K562 (cell line): ENCODE measurements around the gene PTPRG. TPM values are rescaled to one million over a fixed set of nuclear protein-coding genes. Genes with fewer than 3 reads are reported as not detected.

Experiments
- ATAC-seq: fragments of 200-7000 bp; cut with Tn5 transposase; 3 replicates; pipeline ENCODE4 v1.9.1; 2020; ENCODE audit warnings: moderate library complexity
- BruUV-seq: library from RNA; stranded (reverse); fragments of 400-500 nt; replicated peaks from 2 replicates; lab custom pipeline; 2021; lab: Mats Ljungman, UMichigan
- CTCF ChIA-PET: fragments of 300-600 bp; formaldehyde crosslinking; extraction: SDS; loops from one replicate; lab custom pipeline; 2021; ENCODE audit warnings: low intra/inter-chr PET ratio; lab: Yijun Ruan, JAX
- POLR2A ChIA-PET: fragments of 300-600, 350-650 bp; sonication (Branson Sonifier 250); formaldehyde crosslinking; extraction: SDS; loops from one replicate; lab custom pipeline; 2021; ENCODE audit warnings: antibody characterized with exemption, inconsistent platforms; lab: Yijun Ruan, JAX
- DNase-seq, 4 experiments: peaks; one replicate each; pipeline versions ENCODE4 v3.0.0 to v3.0.0-alpha.2; 2011 to 2018; ENCODE audit warnings: low spot score in 3 of 4, mixed read lengths in 3 of 4; ENCODE audit errors: extremely low read depth in 1 of 4
- FAIRE-seq: peaks from 2 replicates; lab custom pipeline; 2011; peaks lifted over from hg19 to GRCh38; lab: Jason Lieb, UNC
- H2AFZ ChIP-seq: 2 replicates; pipeline ENCODE4 v1.6.0; 2011; ENCODE audit warnings: low read depth, low read length, control low read depth, inconsistent platforms
- H3K27ac ChIP-seq: fragments of 200-600 bp; 3 replicates; pipeline ENCODE4 v1.8.0; 2011; ENCODE audit warnings: low read depth, mild to moderate bottlenecking, control low read depth, inconsistent platforms, low read length, moderate library complexity, mixed read lengths; ENCODE audit errors: extremely low read depth
- H3K27me3 ChIP-seq, 2 experiments: fragments of 300-600 bp in 1 of 2; 2 replicates in 1 of 2; 3 replicates in 1 of 2; pipeline versions ENCODE4 v1.6.0 to v1.8.0; 2011; ENCODE audit warnings: inconsistent platforms in 2 of 2, low read length in 2 of 2, mild to moderate bottlenecking in 1 of 2, mixed read lengths in 1 of 2, moderate library complexity in 1 of 2; ENCODE audit not compliant: control insufficient read depth in 2 of 2, insufficient read depth in 2 of 2
- H3K36me3 ChIP-seq: fragments of 300-600 bp; 3 replicates; pipeline ENCODE4 v1.8.0; 2011; ENCODE audit warnings: mild to moderate bottlenecking, low read length, inconsistent platforms; ENCODE audit not compliant: control insufficient read depth, insufficient read depth
- H3K4me1 ChIP-seq, 2 experiments: fragments of 200-600 bp in 1 of 2; replicated peaks in 1 of 2; 2 replicates in 1 of 2; 3 replicates in 1 of 2; pipeline versions ENCODE4 v1.5.1 to v1.8.0; 2011; ENCODE audit warnings: inconsistent platforms in 2 of 2, low read length in 2 of 2, mild to moderate bottlenecking in 1 of 2, mixed read lengths in 1 of 2, moderate library complexity in 1 of 2; ENCODE audit not compliant: control insufficient read depth in 2 of 2, insufficient read depth in 2 of 2
- H3K4me2 ChIP-seq: 2 replicates; pipeline ENCODE4 v1.6.1; 2011; ENCODE audit warnings: low read length, control low read depth, inconsistent platforms, mixed read lengths; ENCODE audit not compliant: insufficient read depth
- H3K4me3 ChIP-seq: fragments of 200-600 bp; sonication (generic), shearing (Covaris generic); 2 replicates; pipeline ENCODE4 v1.5.1; 2016; ENCODE audit warnings: control low read depth, inconsistent platforms
- H3K79me2 ChIP-seq: fragments of 200-600 bp; 3 replicates; pipeline ENCODE4 v1.8.0; 2011; ENCODE audit warnings: low read length, inconsistent platforms; ENCODE audit not compliant: control insufficient read depth, insufficient read depth
- H3K9ac ChIP-seq, 2 experiments: 2 replicates each; pipeline versions ENCODE4 v1.6.0 to v1.6.1; 2011; ENCODE audit warnings: low read depth in 2 of 2, low read length in 2 of 2, control low read depth in 1 of 2, inconsistent platforms in 1 of 2, mild to moderate bottlenecking in 1 of 2, mixed read lengths in 1 of 2; ENCODE audit not compliant: insufficient read depth in 1 of 2
- H3K9me1 ChIP-seq: one replicate; pipeline ENCODE4 v1.6.0; 2011; ENCODE audit warnings: inconsistent platforms, mild to moderate bottlenecking, low read length, moderate library complexity; ENCODE audit not compliant: control insufficient read depth, insufficient read depth
- H3K9me3 ChIP-seq: replicated peaks from 2 replicates; pipeline ENCODE4 v1.5.1; 2011; ENCODE audit warnings: low read depth, low read length, inconsistent platforms; ENCODE audit not compliant: control insufficient read depth, insufficient read depth
- H4K20me1 ChIP-seq: replicated peaks from 2 replicates; pipeline ENCODE4 v1.6.1; 2011; ENCODE audit warnings: low read length, inconsistent platforms, mixed read lengths; ENCODE audit not compliant: control insufficient read depth, insufficient read depth
- ATF4 ChIP-seq: fragments of 450-650 bp; formaldehyde crosslinking; IDR thresholded peaks from 2 replicates; pipeline ENCODE4 v1.4.0; 2022; ENCODE audit warnings: mild to moderate bottlenecking, moderate library complexity
- BCL6 ChIP-seq: fragments of 250-450 bp; sonication (Bioruptor Pico); IDR thresholded peaks from 2 replicates; pipeline ENCODE4 v1.4.0; 2020
- BRCA1 ChIP-seq, 2 experiments: fragments of 450-650 bp in 1 of 2; sonication (generic) in 1 of 2; formaldehyde crosslinking in 1 of 2; IDR thresholded peaks; 2 replicates each; pipeline versions ENCODE4 v1.5.0 to v1.6.1; 2017 to 2020; ENCODE audit warnings: mild to moderate bottlenecking in 1 of 2, missing genetic modification reagents in 1 of 2
- CBX5 ChIP-seq: IDR thresholded peaks from 2 replicates; pipeline ENCODE4 v1.6.1; 2014; ENCODE audit warnings: low read depth, borderline replicate concordance
- E2F5 ChIP-seq: sonication (generic); formaldehyde crosslinking; IDR thresholded peaks from 2 replicates; pipeline ENCODE4 v1.8.0; 2022; ENCODE audit warnings: mild to moderate bottlenecking, missing genetic modification reagents
- ETV5 ChIP-seq: sonication (generic); formaldehyde crosslinking; IDR thresholded peaks from 2 replicates; pipeline ENCODE4 v1.4.0; 2020; ENCODE audit warnings: low read depth, mild to moderate bottlenecking, missing genetic modification reagents
- GABPB2 ChIP-seq: fragments of 250-450 bp; sonication (Bioruptor Pico); conservative IDR thresholded peaks from 2 replicates; pipeline ENCODE4 v1.5.1; 2021; ENCODE audit warnings: mild to moderate bottlenecking
- HCFC1 ChIP-seq: IDR thresholded peaks from 2 replicates; pipeline ENCODE4 v1.6.1; 2012; ENCODE audit warnings: low read depth, low read length, improper control_type of control experiment
- MECOM ChIP-seq: fragments of 250-450 bp; sonication (Bioruptor Pico); IDR thresholded peaks from 2 replicates; pipeline ENCODE4 v1.8.0; 2022; ENCODE audit warnings: inconsistent platforms
- MITF ChIP-seq: IDR thresholded peaks from 2 replicates; pipeline ENCODE4 v1.6.1; 2014; ENCODE audit warnings: antibody characterized with exemption
- NR2C1 ChIP-seq, 2 experiments: fragments of 450-650 bp; IDR thresholded peaks; 2 replicates each; pipeline ENCODE4 v1.6.1; 2017; ENCODE audit warnings: mild to moderate bottlenecking in 2 of 2, antibody characterized with exemption in 1 of 2, inconsistent platforms in 1 of 2, missing compliant biosample characterization in 1 of 2, missing genetic modification characterization in 1 of 2
- SPI1 ChIP-seq: IDR thresholded peaks from 2 replicates; pipeline ENCODE4 v1.6.1; 2011; ENCODE audit warnings: low read depth, low read length, control low read depth, borderline replicate concordance
- STAT5A ChIP-seq: IDR thresholded peaks from 2 replicates; pipeline ENCODE4 v1.6.1; 2012; ENCODE audit warnings: low read length, inconsistent platforms, borderline replicate concordance
- TARDBP ChIP-seq: fragments of 450-650 bp; IDR thresholded peaks from 2 replicates; pipeline ENCODE4 v1.6.1; 2016
- USF2 ChIP-seq: sonication (generic); formaldehyde crosslinking; IDR thresholded peaks from 2 replicates; pipeline ENCODE4 v1.5.0; 2020; ENCODE audit warnings: missing genetic modification reagents
- ZNF347 ChIP-seq: fragments of 450-650 bp; formaldehyde crosslinking; IDR thresholded peaks from 2 replicates; pipeline ENCODE4 v1.4.0; 2020; ENCODE audit warnings: low read depth, mild to moderate bottlenecking, moderate library complexity
- WGBS: fragments of 100-300 bp; shearing (Covaris generic); methylation state at CpG from one replicate; pipeline ENCODE4 v1.1.6; 2016; ENCODE audit warnings: low coverage, mixed read lengths; ENCODE audit not compliant: insufficient coverage; ENCODE audit errors: missing lambda C conversion rate; 5-methylcytosine and 5-hydroxymethylcytosine counted together
- in situ Hi-C: fragments of 300-500 bp; cut with MboI; formaldehyde crosslinking; loops from 4 replicates; pipeline ENCODE4 v1.15.0; 2018; ENCODE audit warnings: inconsistent platforms, mixed read lengths
- intact Hi-C: fragments of 100-400 bp; cut with micrococcal nuclease; formaldehyde crosslinking; loops from 2 replicates; pipeline ENCODE4 v1.14.2; 2022
- polyA plus RNA-seq, 8 experiments: library from polyadenylated mRNA; depleted of rRNA in 4 of 8; stranded (reverse) in 5 of 8; unstranded in 3 of 8; fragments of >200 nt; fragmentation: Nextera tagmentation in 2 of 8; fragmentation: Illumina TruSeq in 1 of 8; extraction: Ambion mirVana in 2 of 8; extraction: Trizol in 1 of 8; gene quantifications; 2 replicates each; pipeline versions ENCODE4 v1.2.1 to v1.2.3, GENCODE V29; 2011 to 2014; ENCODE audit warnings: inconsistent platforms in 1 of 8, missing spikeins in 1 of 8
- total RNA-seq, 7 experiments: library from RNA; depleted of rRNA in 6 of 7; stranded (reverse); fragments of >200 nt in 6 of 7; fragmentation: Illumina TruSeq in 2 of 7; extraction: Trizol in 2 of 7; gene quantifications; 2 replicates each; pipeline versions ENCODE4 v1.2.1 to v1.2.3, GENCODE V29; 2011 to 2021; ENCODE audit warnings: low replicate concordance in 1 of 7

Gene PTPRG
- total and polyA plus RNA-seq, 9 of the 15 experiments (the other 6 are each of a cell fraction or from before 2014, with no cell fraction given) = 0.16 TPM; not detected in 8

GRCh38 chr3:61903931-61904657 lies 342.7 kb downstream of the PTPRG start:
- Histone ChIP-seq H3K79me2 (no peaks in the 10 kb centered on the region), H3K9me1 (no peaks in the 10 kb centered on the region), H3K4me3 (no peak overlapping the region), H3K36me3 (no peaks in the 10 kb centered on the region), H3K4me1 (no peaks in the 10 kb centered on the region), H3K9me3 (no peaks in the 10 kb centered on the region), H4K20me1 (no peaks in the 10 kb centered on the region), H3K27ac (no peak overlapping the region), H3K4me2 (no peak overlapping the region), H3K9ac (no peak overlapping the region), H2AFZ (no peak overlapping the region), H3K27me3 (no peaks in the 10 kb centered on the region)
- FAIRE-seq (no peak), DNase-seq (no peak), ATAC-seq (no peak)
- WGBS = 2% methylated on average over 4 of the region's 4 CpGs
- TF ChIP-seq MECOM (CRISPR knock-in tag) (no peak), CBX5 (no peak), STAT5A (no peak), ETV5 (CRISPR knock-in tag) (no peak), SPI1 (no peak), MITF (no peak), ATF4 (CRISPR knock-in tag) (no peak), NR2C1 (IDR thresholded peaks at IDR 0.05) (no peak), NR2C1 (tag; IDR thresholded peaks at IDR 0.05) (no peak), HCFC1 (no peak), ZNF347 (CRISPR knock-in tag) (no peak), TARDBP (no peak), BRCA1 (IDR thresholded peaks at IDR 0.05) (no peak), BRCA1 (CRISPR knock-in tag; IDR thresholded peaks at IDR 0.05) (no peak), E2F5 (no peak), USF2 (CRISPR knock-in tag) (no peak), GABPB2 (CRISPR knock-in tag) (no peak), BCL6 (CRISPR knock-in tag) (no peak)
- intact Hi-C loops (no loop called here), in situ Hi-C loops (no loop called here)
- POLR2A ChIA-PET = no interaction called here
- BruUV-seq = no TSS peak
- CTCF ChIA-PET = no interaction called here
